ENCODE results near the gene CLDN6. TPM values are rescaled to one million over a fixed set of nuclear protein-coding genes. Genes with fewer than 3 reads are reported as not detected.
A peak's percentile ranks its signal among the peaks of the same experiment; 100 is the strongest.

CLDN6 gene
- total and polyA plus RNA-seq, 7 experiments from 2014 or later = not detected

DNA sequence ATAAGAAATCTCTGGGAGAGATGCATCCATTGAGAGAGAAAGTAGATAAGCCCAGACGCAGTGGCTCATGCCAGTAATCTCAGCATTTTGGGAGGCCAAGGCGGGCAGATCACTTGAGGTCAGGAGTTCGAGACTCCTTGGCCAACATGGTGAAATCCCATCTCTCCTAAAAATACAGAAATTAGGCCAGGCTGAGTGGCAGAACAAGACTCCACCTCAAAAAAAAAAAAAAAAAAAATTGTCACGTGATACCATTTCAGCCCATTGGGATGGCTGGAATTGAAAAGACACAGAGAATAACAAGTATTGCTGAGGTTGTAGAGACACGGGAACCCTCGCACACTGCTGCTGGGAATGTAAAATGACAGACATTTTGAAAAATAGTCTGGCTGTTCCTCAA lies 44.6 kb upstream of the CLDN6 start:
- ChIA-PET POLR2A (interaction anchor here (0.7 to 10.4 kb wide), 8 partner anchors 7 to 73 kb away, joined by 3 to 182 read pairs (median 5); partner anchors contain the start of gene ZNF213), CTCF (interaction anchor here (1.4 to 13.9 kb wide), 5 partner anchors 14 to 109 kb away, joined by 3 to 244 read pairs (median 4); partner anchors contain the start of gene ZNF213)
- H3K27ac ChIP-seq (ENCODE audit: low read depth, low read length) = no peak overlapping the region
- Mint-ChIP-seq H3K36me3 (peaks cover 8 to 45% (median 10%) of the 10 kb centered on the region in 5 donors), H3K4me1 (peaks cover 34 to 53% (median 50%) of the 10 kb centered on the region in 7 donors), H3K27me3 (no peaks in the 10 kb centered on the region), H3K9me3 (peaks cover 0 to 6% (median 0%) of the 10 kb centered on the region in 11 donors), H3K4me3 (peak overlapping the region in 1 of 10 donors; percentile 14), H3K27ac (peak overlapping the region in 8 of 9 donors; percentile 42 to 100 (median 78))
- H3K4me1 ChIP-seq (ENCODE audit: control insufficient read depth in 2 of 2, insufficient read depth in 2 of 2, low read length in 2 of 2) = peaks cover 25 to 27% of the 10 kb centered on the region in 2 donors
- intact Hi-C loops (cut with micrococcal nuclease) = no loop called here
- H3K36me3 ChIP-seq (ENCODE audit: control insufficient read depth in 2 of 3, insufficient read depth in 3 of 3, low read length in 3 of 3) = peaks cover 0 to 10% (median 3%) of the 10 kb centered on the region in 3 experiments
- no peaks in the 10 kb centered on the region for H3K27me3 ChIP-seq (ENCODE audit: control insufficient read depth in 2 of 2, insufficient read depth in 2 of 2, low read length in 2 of 2)
- no peaks in the 10 kb centered on the region for H3K9me3 ChIP-seq (ENCODE audit: control insufficient read depth in 2 of 3, low read length in 3 of 3)
- ATAC-seq (no peak), DNase-seq (no peak)
- no peak overlapping the region for H3K4me3 ChIP-seq (ENCODE audit: low read length)

DNA sequence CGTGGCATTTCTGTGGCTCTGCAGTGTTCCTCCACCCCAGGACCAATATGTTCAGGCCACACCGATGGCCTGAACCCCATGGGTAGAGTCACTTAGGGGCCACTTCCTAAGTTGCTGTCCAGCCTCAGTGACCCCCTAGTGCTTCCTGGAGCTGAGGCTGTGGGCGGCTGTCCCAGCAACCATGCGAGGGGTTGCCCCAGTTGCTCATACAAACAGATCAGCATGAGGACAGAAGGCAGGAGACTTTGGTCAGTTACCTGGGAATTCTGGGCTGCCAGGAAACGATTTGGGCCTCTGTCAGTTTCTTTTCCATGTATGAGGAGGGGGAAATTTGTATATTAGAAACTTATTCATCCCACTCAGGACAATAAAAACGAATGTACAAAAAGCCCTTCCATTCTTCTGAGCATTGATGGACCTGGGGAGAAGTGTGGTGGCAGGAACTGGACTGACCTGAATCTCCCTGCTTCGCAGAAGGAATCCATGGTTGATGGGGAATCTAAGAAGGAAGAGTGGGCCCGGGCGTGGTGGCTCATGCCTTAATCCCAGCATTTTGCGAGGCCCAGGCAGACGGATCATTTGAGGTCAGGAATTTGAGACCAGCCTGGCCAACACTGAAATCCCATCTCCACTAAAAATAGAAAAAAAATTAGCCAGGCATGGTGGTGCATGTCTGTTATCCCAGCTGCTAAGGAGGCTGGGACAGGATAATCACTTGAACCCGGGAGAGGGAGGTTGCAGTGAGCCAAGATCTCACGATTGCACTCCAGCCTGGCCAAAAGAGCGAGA lies 42.5 kb upstream of the CLDN6 start:
- CTCF ChIA-PET = interaction anchor here (0.9 to 13.9 kb wide), 16 partner anchors 9 to 107 kb away, joined by 3 to 244 read pairs (median 5); partner anchors contain the start of gene ZNF213
- POLR2A ChIA-PET = interaction anchor here (0.6 to 10.4 kb wide), 17 partner anchors 9 to 92 kb away, joined by 3 to 182 read pairs (median 4); partner anchors contain the start of genes HCFC1R1, THOC6 and ZNF213
- H3K4me3 ChIP-seq (ENCODE audit: low read length) = no peak overlapping the region
- no peak for DNase-seq
- peak overlapping the region; percentile 67 to 91 (median 83) for H3K27ac Mint-ChIP-seq
- peaks cover 34 to 63% (median 49%) of the 10 kb centered on the region in 7 donors for H3K4me1 Mint-ChIP-seq
- peak overlapping the region; percentile 76 to 92 (median 87) for H3K4me3 Mint-ChIP-seq
- H3K27me3 Mint-ChIP-seq = no peaks in the 10 kb centered on the region
- no peak overlapping the region for H3K27ac ChIP-seq (ENCODE audit: low read depth, low read length)
- intact Hi-C loops (cut with micrococcal nuclease) = no loop called here
- peaks cover under 1 to 42% (median under 1%) of the 10 kb centered on the region in 5 donors for H3K36me3 Mint-ChIP-seq
- peaks cover 25 to 45% of the 10 kb centered on the region in 2 donors for H3K4me1 ChIP-seq (ENCODE audit: control insufficient read depth in 2 of 2, insufficient read depth in 2 of 2, low read length in 2 of 2)
- ATAC-seq = no peak
- no peaks in the 10 kb centered on the region for H3K9me3 ChIP-seq (ENCODE audit: control insufficient read depth in 2 of 3, low read length in 3 of 3)
- peaks cover 0 to 3% (median 0%) of the 10 kb centered on the region in 3 experiments for H3K36me3 ChIP-seq (ENCODE audit: control insufficient read depth in 2 of 3, insufficient read depth in 3 of 3, low read length in 3 of 3)
- peaks cover 0 to 6% (median 0%) of the 10 kb centered on the region in 11 donors for H3K9me3 Mint-ChIP-seq
- no peaks in the 10 kb centered on the region for H3K27me3 ChIP-seq (ENCODE audit: control insufficient read depth in 2 of 2, insufficient read depth in 2 of 2, low read length in 2 of 2)

GRCh38 chr16:3059723-3060242 lies 41.8 kb upstream of the CLDN6 start:
- ChIA-PET POLR2A (interaction anchor here (0.5 to 10.4 kb wide), 21 partner anchors 10 to 301 kb away, joined by 3 to 182 read pairs (median 5); partner anchors contain the start of genes HCFC1R1, THOC6 and ZNF213), CTCF (interaction anchor here (0.8 to 13.9 kb wide), 21 partner anchors 10 to 112 kb away, joined by 3 to 244 read pairs (median 4); partner anchors contain the start of gene ZNF213)
- Mint-ChIP-seq H3K4me1 (peaks cover 37 to 63% (median 49%) of the 10 kb centered on the region in 7 donors), H3K27ac (peak overlapping the region; percentile 51 to 91 (median 83)), H3K27me3 (no peaks in the 10 kb centered on the region), H3K4me3 (peak overlapping the region; percentile 76 to 92 (median 87)), H3K9me3 (peaks cover 0 to 6% (median 0%) of the 10 kb centered on the region in 11 donors), H3K36me3 (peaks cover 0 to 45% (median 0%) of the 10 kb centered on the region in 5 donors)
- no peak for ATAC-seq
- peaks cover 28 to 50% of the 10 kb centered on the region in 2 donors for H3K4me1 ChIP-seq (ENCODE audit: control insufficient read depth in 2 of 2, insufficient read depth in 2 of 2, low read length in 2 of 2)
- H3K36me3 ChIP-seq (ENCODE audit: control insufficient read depth in 2 of 3, insufficient read depth in 3 of 3, low read length in 3 of 3) = peaks cover 0 to 3% (median 0%) of the 10 kb centered on the region in 3 experiments
- peak overlapping the region; percentile 77 for H3K4me3 ChIP-seq (ENCODE audit: low read length)
- H3K27ac ChIP-seq (ENCODE audit: low read depth, low read length) = peak overlapping the region; percentile 89
- no peak for DNase-seq
- H3K9me3 ChIP-seq (ENCODE audit: control insufficient read depth in 2 of 3, low read length in 3 of 3) = no peaks in the 10 kb centered on the region
- intact Hi-C loops (cut with micrococcal nuclease) = loop anchor here (1.0 to 2.0 kb wide), 10 partner anchors 15 to 107 kb away; no protein-coding TSS in a partner anchor
- H3K27me3 ChIP-seq (ENCODE audit: control insufficient read depth in 2 of 2, insufficient read depth in 2 of 2, low read length in 2 of 2) = no peaks in the 10 kb centered on the region

DNA sequence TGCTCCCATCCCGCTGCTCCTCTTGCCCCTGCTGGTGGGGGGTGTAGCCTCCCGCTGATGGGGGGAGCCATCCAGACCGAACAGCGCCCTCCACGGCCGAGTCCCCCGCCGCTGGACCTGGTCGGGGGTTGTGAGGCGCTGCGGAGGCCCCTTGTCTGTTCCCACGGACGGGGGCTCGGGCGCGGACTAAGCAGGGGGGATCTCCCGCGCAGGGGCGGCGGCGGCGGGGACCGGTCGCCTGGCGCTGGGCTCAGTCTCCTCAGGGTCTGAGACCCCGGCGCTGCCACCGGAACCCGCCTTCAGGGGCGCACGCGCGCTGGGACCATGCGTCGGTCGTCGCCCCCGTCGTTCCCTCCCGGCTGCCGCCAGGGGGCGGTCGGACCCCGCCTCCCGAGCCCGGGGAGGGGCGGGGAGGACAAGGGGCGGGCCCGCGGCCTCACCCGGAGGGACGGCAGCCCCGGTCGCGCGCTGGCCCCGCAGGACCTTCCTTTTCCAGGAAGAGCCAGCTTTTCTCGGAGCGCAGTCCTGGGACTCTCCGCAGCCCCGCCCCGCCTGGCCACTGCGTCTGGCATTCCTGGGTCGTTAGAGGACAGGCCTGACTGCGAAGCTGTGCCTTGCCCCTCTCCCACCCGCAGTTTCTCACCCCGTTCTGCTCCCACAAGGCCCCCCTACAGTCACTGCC lies 41.2 kb upstream of the CLDN6 start:
- Histone ChIP-seq H3K4me3 (ENCODE audit: low read length) (peak overlapping the region; percentile 77), H3K36me3 (ENCODE audit: control insufficient read depth in 2 of 3, insufficient read depth in 3 of 3, low read length in 3 of 3) (peaks cover 0 to 5% (median 0%) of the 10 kb centered on the region in 3 experiments), H3K9me3 (ENCODE audit: control insufficient read depth in 2 of 3, low read length in 3 of 3) (no peaks in the 10 kb centered on the region), H3K27me3 (ENCODE audit: control insufficient read depth in 2 of 2, insufficient read depth in 2 of 2, low read length in 2 of 2) (no peaks in the 10 kb centered on the region), H3K4me1 (ENCODE audit: control insufficient read depth in 2 of 2, insufficient read depth in 2 of 2, low read length in 2 of 2) (peaks cover 25 to 46% of the 10 kb centered on the region in 2 donors), H3K27ac (ENCODE audit: low read depth, low read length) (peak overlapping the region; percentile 89)
- ChIA-PET CTCF (interaction anchor here (0.8 to 13.9 kb wide), 32 partner anchors 10 to 113 kb away, joined by 3 to 244 read pairs (median 4); partner anchors contain the start of gene ZNF213), POLR2A (interaction anchor here (0.5 to 10.4 kb wide), 28 partner anchors 10 to 300 kb away, joined by 3 to 182 read pairs (median 4); partner anchors contain the start of genes HCFC1R1, THOC6 and ZNF213)
- DNase-seq = peak; percentile 76 to 97 (median 89)
- Mint-ChIP-seq H3K27ac (peak overlapping the region in 8 of 9 donors; percentile 72 to 91 (median 85)), H3K4me3 (peak overlapping the region; percentile 79 to 95 (median 88)), H3K27me3 (no peaks in the 10 kb centered on the region), H3K4me1 (peaks cover 39 to 63% (median 47%) of the 10 kb centered on the region in 7 donors), H3K9me3 (peaks cover 0 to 6% (median 0%) of the 10 kb centered on the region in 11 donors), H3K36me3 (peaks cover 0 to 47% (median 0%) of the 10 kb centered on the region in 5 donors)
- ATAC-seq = peak; percentile 95
- intact Hi-C loops (cut with micrococcal nuclease) = loop anchor here (1.0 to 2.0 kb wide), 10 partner anchors 16 to 107 kb away; no protein-coding TSS in a partner anchor

DNA sequence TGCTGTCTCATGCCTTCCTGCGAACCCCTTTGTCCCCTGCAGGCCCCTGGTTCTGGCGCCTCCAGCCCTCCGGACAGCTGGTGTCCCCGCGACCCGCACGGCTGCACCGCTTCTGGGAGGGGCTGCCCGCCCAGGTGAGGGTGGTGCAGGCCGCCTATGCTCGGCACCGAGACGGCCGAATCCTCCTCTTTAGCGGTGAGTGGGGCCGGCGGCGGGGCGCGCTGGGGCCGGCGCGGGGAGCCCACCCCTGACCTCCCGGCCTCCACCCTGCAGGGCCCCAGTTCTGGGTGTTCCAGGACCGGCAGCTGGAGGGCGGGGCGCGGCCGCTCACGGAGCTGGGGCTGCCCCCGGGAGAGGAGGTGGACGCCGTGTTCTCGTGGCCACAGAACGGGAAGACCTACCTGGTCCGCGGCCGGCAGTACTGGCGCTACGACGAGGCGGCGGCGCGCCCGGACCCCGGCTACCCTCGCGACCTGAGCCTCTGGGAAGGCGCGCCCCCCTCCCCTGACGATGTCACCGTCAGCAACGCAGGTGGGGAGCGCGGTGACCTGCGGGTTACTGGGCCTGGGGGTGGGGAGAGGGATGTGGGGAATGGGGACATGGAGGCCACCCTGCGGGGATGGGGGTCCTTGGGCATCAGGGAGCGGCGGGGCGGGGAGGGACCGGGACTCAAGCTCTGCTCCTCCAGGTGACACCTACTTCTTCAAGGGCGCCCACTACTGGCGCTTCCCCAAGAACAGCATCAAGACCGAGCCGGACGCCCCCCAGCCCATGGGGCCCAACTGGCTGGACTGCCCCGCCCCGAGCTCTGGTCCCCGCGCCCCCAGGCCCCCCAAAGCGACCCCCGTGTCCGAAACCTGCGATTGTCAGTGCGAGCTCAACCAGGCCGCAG lies 40.4 kb upstream of the CLDN6 start:
- peaks cover 34 to 62% (median 48%) of the 10 kb centered on the region in 7 donors for H3K4me1 Mint-ChIP-seq
- ChIA-PET CTCF (interaction anchor here (0.8 to 13.9 kb wide), 21 partner anchors 9 to 113 kb away, joined by 3 to 244 read pairs (median 4); partner anchors contain the start of gene ZNF213), POLR2A (interaction anchor here (0.6 to 10.4 kb wide), 20 partner anchors 10 to 253 kb away, joined by 3 to 182 read pairs (median 4); partner anchors contain the start of gene ZNF213)
- peak overlapping the region; percentile 89 for H3K27ac ChIP-seq (ENCODE audit: low read depth, low read length)
- peaks cover 25 to 46% of the 10 kb centered on the region in 2 donors for H3K4me1 ChIP-seq (ENCODE audit: control insufficient read depth in 2 of 2, insufficient read depth in 2 of 2, low read length in 2 of 2)
- H3K9me3 Mint-ChIP-seq = peaks cover 0 to 2% (median 0%) of the 10 kb centered on the region in 11 donors
- peaks cover 0 to 10% (median 0%) of the 10 kb centered on the region in 3 experiments for H3K36me3 ChIP-seq (ENCODE audit: control insufficient read depth in 2 of 3, insufficient read depth in 3 of 3, low read length in 3 of 3)
- H3K27ac Mint-ChIP-seq = peak overlapping the region in 8 of 9 donors; percentile 38 to 93 (median 84)
- H3K4me3 Mint-ChIP-seq = peak overlapping the region; percentile 79 to 95 (median 88)
- H3K4me3 ChIP-seq (ENCODE audit: low read length) = peak overlapping the region; percentile 77
- ATAC-seq (peak; percentile 65), DNase-seq (peak in 4 of 9 donors; percentile 42 to 61 (median 52))
- H3K9me3 ChIP-seq (ENCODE audit: control insufficient read depth in 2 of 3, low read length in 3 of 3) = no peaks in the 10 kb centered on the region
- H3K36me3 Mint-ChIP-seq = peaks cover 0 to 48% (median 3%) of the 10 kb centered on the region in 5 donors
- intact Hi-C loops (cut with micrococcal nuclease) = loop anchor here (1.0 to 2.0 kb wide), 12 partner anchors 16 to 108 kb away; no protein-coding TSS in a partner anchor
- no peaks in the 10 kb centered on the region for H3K27me3 Mint-ChIP-seq
- no peaks in the 10 kb centered on the region for H3K27me3 ChIP-seq (ENCODE audit: control insufficient read depth in 2 of 2, insufficient read depth in 2 of 2, low read length in 2 of 2)
